HCT116 (cell line): ENCODE results near the gene HSPA12B.

Source experiments
- ATF3 ChIP-seq: IDR thresholded peaks from 2 replicates; pipeline ENCODE4 v1.6.1; 2012
- CEBPB ChIP-seq: IDR thresholded peaks from 2 replicates; pipeline ENCODE4 v1.6.1; 2012; ENCODE audit warnings: low read depth
- CTCF ChIP-seq, 3 experiments: fragments of 200-600 bp in 1 of 3; sonication (generic) in 1 of 3; IDR thresholded peaks in 2 of 3; conservative IDR thresholded peaks in 1 of 3; 2 replicates each; pipeline ENCODE4 v1.5.1; 2012 to 2017; ENCODE audit warnings: low read depth in 2 of 3, low read length in 2 of 3, antibody characterized with exemption in 1 of 3, borderline replicate concordance in 1 of 3, control low read depth in 1 of 3, mild to moderate bottlenecking in 1 of 3, mixed read lengths in 1 of 3, mixed run types in 1 of 3, moderate library complexity in 1 of 3; ENCODE audit not compliant: insufficient read depth in 1 of 3
- ELF1 ChIP-seq: IDR thresholded peaks from 2 replicates; pipeline ENCODE4 v1.6.1; 2012; ENCODE audit warnings: low read depth, borderline replicate concordance
- EZH2phosphoT487 ChIP-seq: fragments of 200-600 bp; IDR thresholded peaks from 2 replicates; pipeline ENCODE4 v1.6.1; 2018; ENCODE audit warnings: antibody characterized with exemption, borderline replicate concordance
- POLR2A ChIP-seq: IDR thresholded peaks from 2 replicates; pipeline ENCODE4 v1.7.0; 2011; ENCODE audit warnings: borderline replicate concordance; ENCODE audit not compliant: insufficient read depth, insufficient read length; ENCODE audit errors: extremely low read depth
- POLR2AphosphoS5 ChIP-seq: IDR thresholded peaks from 2 replicates; pipeline ENCODE4 v1.6.1; 2011; ENCODE audit warnings: mild to moderate bottlenecking, low read depth, low read length, moderate library complexity
- REST ChIP-seq: IDR thresholded peaks from 2 replicates; pipeline ENCODE4 v1.6.1; 2012; ENCODE audit warnings: low read depth
- SIN3A ChIP-seq: IDR thresholded peaks from 2 replicates; pipeline ENCODE4 v1.6.1; 2012; ENCODE audit warnings: low read depth
- SRF ChIP-seq: IDR thresholded peaks from 2 replicates; pipeline ENCODE4 v1.6.1; 2012; ENCODE audit warnings: low read depth
- ZBTB33 ChIP-seq: IDR thresholded peaks from 2 replicates; pipeline ENCODE4 v1.6.1; 2011; ENCODE audit warnings: mild to moderate bottlenecking, low read length, moderate library complexity; ENCODE audit not compliant: insufficient replicate concordance; ENCODE audit errors: extremely low read depth

DNA sequence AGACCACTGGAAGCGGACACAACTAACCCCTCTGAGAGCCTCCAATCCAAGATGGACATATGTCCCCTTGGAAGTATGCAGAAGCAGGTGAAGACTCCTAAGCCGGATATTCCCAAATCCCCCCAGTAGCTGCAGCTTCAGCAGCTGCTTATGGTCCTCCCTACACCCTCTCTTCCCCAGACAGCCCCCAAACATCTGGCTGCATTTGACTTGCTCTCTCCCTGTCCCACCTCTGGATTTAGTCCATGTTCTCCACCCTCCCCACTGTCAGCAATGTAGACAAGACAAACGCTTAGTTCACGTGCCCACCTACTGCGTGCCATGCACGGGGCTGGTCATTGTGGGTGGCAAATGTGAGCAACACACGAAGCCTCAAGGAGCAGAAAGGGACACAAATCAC, 46.1 kb upstream of the HSPA12B start:
- no peak for TF ChIP-seq REST
- no peak for TF ChIP-seq CTCF (IDR thresholded peaks at IDR 0.05 in 2 of 3, conservative IDR thresholded peaks at IDR 0.05 in 1 of 3; ENCODE audit: borderline replicate concordance in 1 of 3, insufficient read depth in 1 of 3, low read depth in 2 of 3, low read length in 2 of 3)
- TF ChIP-seq POLR2A = no peak
- no peak for TF ChIP-seq ATF3
- no peak for TF ChIP-seq POLR2AphosphoS5
- no peak for TF ChIP-seq CEBPB
- no peak for TF ChIP-seq EZH2phosphoT487
- TF ChIP-seq ZBTB33 = no peak
- TF ChIP-seq SIN3A = no peak
- TF ChIP-seq ELF1 = no peak
- no peak for TF ChIP-seq SRF
